H1 (cell line): ENCODE results near the gene POGZ.

Experiments
- BACH1 ChIP-seq: IDR thresholded peaks from 2 replicates; pipeline ENCODE4 v1.6.1; 2012; ENCODE audit warnings: low read length, improper control_type of control experiment
- CBX5 ChIP-seq: fragments of 300-800, 300-1000 bp; sonication (generic); IDR thresholded peaks from 2 replicates; pipeline ENCODE4 v1.7.1; 2016; ENCODE audit warnings: antibody characterized with exemption, low read length, low read depth
- CBX8 ChIP-seq: fragments of 300-800, 300-1000 bp; sonication (generic); IDR thresholded peaks from 2 replicates; pipeline ENCODE4 v1.7.1; 2016; ENCODE audit warnings: low read depth, low read length, borderline replicate concordance
- CREB1 ChIP-seq: IDR thresholded peaks from 2 replicates; pipeline ENCODE4 v1.6.1; 2012; ENCODE audit warnings: inconsistent platforms
- EP300 ChIP-seq, 2 experiments: IDR thresholded peaks; 1 replicate in 1 of 2; 2 replicates in 1 of 2; pipeline ENCODE4 v1.6.1; 2011 to 2012; ENCODE audit warnings: low read depth in 2 of 2, low read length in 2 of 2, mild to moderate bottlenecking in 2 of 2, borderline replicate concordance in 1 of 2, inconsistent platforms in 1 of 2, moderate library complexity in 1 of 2
- EZH2 ChIP-seq: fragments of 200-600 bp; sonication (generic); IDR thresholded peaks from 2 replicates; pipeline ENCODE4 v1.7.1; 2012; ENCODE audit warnings: low read depth, mild to moderate bottlenecking, moderate library complexity, low read length, inconsistent platforms; ENCODE audit not compliant: severe bottlenecking
- FOSL1 ChIP-seq: IDR thresholded peaks from 2 replicates; pipeline ENCODE4 v1.6.1; 2011; ENCODE audit warnings: mild to moderate bottlenecking, low read depth, low read length, moderate library complexity; ENCODE audit not compliant: insufficient read depth
- KDM5A ChIP-seq: fragments of 200-600 bp; IDR thresholded peaks from 2 replicates; pipeline ENCODE4 v1.7.1; 2012; ENCODE audit warnings: mild to moderate bottlenecking, low read length, inconsistent platforms, mixed read lengths
- PHF8 ChIP-seq: fragments of 200-600 bp; sonication (generic); conservative IDR thresholded peaks from 2 replicates; pipeline ENCODE4 v1.7.1; 2012; ENCODE audit warnings: low read depth, mild to moderate bottlenecking, inconsistent platforms, low read length, moderate library complexity
- POLR2A ChIP-seq, 2 experiments: IDR thresholded peaks; 1 replicate in 1 of 2; 2 replicates in 1 of 2; pipeline ENCODE4 v1.6.1; 2011; ENCODE audit warnings: low read depth in 2 of 2, low read length in 2 of 2, mild to moderate bottlenecking in 2 of 2; ENCODE audit errors: control extremely low read depth in 1 of 2
- POLR2AphosphoS5 ChIP-seq: IDR thresholded peaks from 2 replicates; pipeline ENCODE4 v1.6.1; 2011; ENCODE audit warnings: low read depth, low read length
- TF ChIP-seq, protein P1 (sequence below): IDR thresholded peaks from 2 replicates; pipeline ENCODE4 v1.6.1; 2012; ENCODE audit warnings: inconsistent platforms

DNA sequence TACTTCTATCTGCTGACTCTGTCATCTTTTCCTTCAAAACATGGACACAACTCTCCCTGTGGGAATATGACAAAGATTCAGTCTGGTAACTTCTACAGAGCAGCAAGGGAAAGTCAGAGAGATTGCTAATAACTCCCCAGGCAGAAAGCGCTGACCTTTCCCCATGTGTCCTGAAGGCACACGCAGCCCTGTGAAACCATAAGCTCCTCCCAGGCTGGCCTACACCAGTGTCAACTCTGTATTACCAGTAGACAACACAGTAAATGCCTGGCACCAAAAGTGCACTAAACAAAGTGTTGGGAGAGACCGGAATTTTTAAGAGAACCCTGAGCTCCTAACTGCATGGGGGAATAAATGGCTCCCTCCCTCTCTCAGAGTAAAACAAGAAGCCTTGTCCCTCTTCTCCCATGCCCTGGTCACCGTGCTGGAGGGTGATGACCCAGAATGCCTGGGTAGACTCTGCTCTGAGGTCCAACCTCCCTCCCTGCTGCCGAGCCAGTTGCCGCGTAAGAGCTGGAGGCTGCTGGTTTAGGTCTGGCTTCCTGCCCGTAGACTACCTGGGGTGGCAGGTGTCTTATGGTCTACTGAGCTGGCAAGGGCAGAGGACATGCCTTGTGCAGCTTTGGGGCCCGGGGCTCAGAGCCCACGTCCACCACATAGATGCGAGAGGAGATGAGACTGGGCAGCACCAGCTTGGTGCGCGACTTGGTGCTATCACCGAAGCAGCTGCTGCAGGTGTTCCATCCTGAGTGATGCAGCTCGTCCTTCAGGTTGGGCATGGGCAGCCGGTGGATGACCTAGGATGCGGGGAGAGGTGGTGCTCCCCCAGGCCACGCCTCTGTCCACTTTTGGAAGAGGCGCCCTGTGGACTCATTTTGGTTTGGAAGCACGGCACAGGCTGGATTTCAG lies 90.6 kb downstream of the POGZ start:
- TF ChIP-seq CBX5, result no peak
- no peak for TF ChIP-seq POLR2AphosphoS5
- no peak for TF ChIP-seq BACH1
- TF ChIP-seq, protein P1, sequence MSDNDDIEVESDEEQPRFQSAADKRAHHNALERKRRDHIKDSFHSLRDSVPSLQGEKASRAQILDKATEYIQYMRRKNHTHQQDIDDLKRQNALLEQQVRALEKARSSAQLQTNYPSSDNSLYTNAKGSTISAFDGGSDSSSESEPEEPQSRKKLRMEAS, result no peak
- no peak for TF ChIP-seq FOSL1
- TF ChIP-seq POLR2A (IDR thresholded peaks at IDR 0.05; ENCODE audit: control extremely low read depth in 1 of 2, low read depth in 2 of 2, low read length in 2 of 2), result no peak
- no peak for TF ChIP-seq CBX8
- no peak for TF ChIP-seq EZH2
- no peak for TF ChIP-seq KDM5A
- no peak for TF ChIP-seq PHF8
- TF ChIP-seq CREB1, result no peak
- TF ChIP-seq EP300 (IDR thresholded peaks at IDR 0.05; ENCODE audit: borderline replicate concordance in 1 of 2, low read depth in 2 of 2, low read length in 2 of 2), result no peak
